Parathyroid adenoma (tissue), 2 donors: ENCODE measurements around the gene SLC1A3.

Experiments used
- H2AFZ ChIP-seq: fragments of 300-600 bp; sonication (generic); one replicate; pipeline ENCODE4 v1.7.0; 2017; ENCODE audit warnings: antibody characterized with exemption, mild to moderate bottlenecking
- H3K27ac ChIP-seq: fragments of 300-600 bp; sonication (generic); one replicate; pipeline ENCODE4 v1.7.0; 2017
- H3K27me3 ChIP-seq: fragments of 300-600 bp; sonication (generic); one replicate; pipeline ENCODE4 v1.7.0; 2017; ENCODE audit warnings: low read length; ENCODE audit not compliant: control insufficient read depth, insufficient read depth
- H3K36me3 ChIP-seq: fragments of 300-600 bp; sonication (generic); one replicate; pipeline ENCODE4 v1.7.0; 2017; ENCODE audit warnings: low read length; ENCODE audit not compliant: control insufficient read depth, insufficient read depth
- H3K4me1 ChIP-seq: fragments of 300-600 bp; sonication (generic); one replicate; pipeline ENCODE4 v1.7.0; 2017; ENCODE audit warnings: control low read depth
- H3K4me2 ChIP-seq: fragments of 300-600 bp; sonication (generic); one replicate; pipeline ENCODE4 v1.7.0; 2017; ENCODE audit warnings: low read length
- H3K4me3 ChIP-seq: fragments of 300-600 bp; sonication (generic); one replicate; pipeline ENCODE4 v1.7.0; 2017; ENCODE audit warnings: low read depth, low read length
- H3K79me2 ChIP-seq: fragments of 300-600 bp; sonication (generic); one replicate; pipeline ENCODE4 v1.7.0; 2017; ENCODE audit warnings: control low read depth
- H3K9ac ChIP-seq: fragments of 300-600 bp; sonication (generic); one replicate; pipeline ENCODE4 v1.7.0; 2017; ENCODE audit warnings: mild to moderate bottlenecking
- H3K9me3 ChIP-seq: fragments of 300-600 bp; sonication (generic); one replicate; pipeline ENCODE4 v1.7.0; 2017; ENCODE audit warnings: low read length; ENCODE audit not compliant: control insufficient read depth
- CTCF ChIP-seq: fragments of 300-600 bp; sonication (generic); IDR thresholded peaks from one replicate; pipeline ENCODE4 v1.7.0; 2017; ENCODE audit warnings: antibody characterized with exemption, mild to moderate bottlenecking
- donor health status: primary hyperparathyroidism.

The SLC1A3 gene

GRCh38 chr5:36596756-36597155, 9.7 kb upstream of the SLC1A3 start:
- no peak for TF ChIP-seq CTCF
- Histone ChIP-seq H3K27me3 (no peaks in the 10 kb centered on the region), H3K4me1 (no peaks in the 10 kb centered on the region), H3K9me3 (no peaks in the 10 kb centered on the region), H3K36me3 (no peaks in the 10 kb centered on the region), H2AFZ (no peak overlapping the region), H3K9ac (no peak overlapping the region), H3K4me3 (no peak overlapping the region), H3K27ac (no peak overlapping the region), H3K79me2 (no peaks in the 10 kb centered on the region), H3K4me2 (no peak overlapping the region)

GRCh38 chr5:36598045-36598444, 8.4 kb upstream of the SLC1A3 start:
- Histone ChIP-seq H2AFZ (no peak overlapping the region), H3K79me2 (no peaks in the 10 kb centered on the region), H3K9me3 (no peaks in the 10 kb centered on the region), H3K4me2 (no peak overlapping the region), H3K4me1 (no peaks in the 10 kb centered on the region), H3K27ac (no peak overlapping the region), H3K9ac (no peak overlapping the region), H3K4me3 (no peak overlapping the region), H3K36me3 (no peaks in the 10 kb centered on the region), H3K27me3 (no peaks in the 10 kb centered on the region)
- TF ChIP-seq CTCF, result no peak

GRCh38 chr5:36599986-36600779, 6.2 kb upstream of the SLC1A3 start:
- Histone ChIP-seq H3K27me3 (no peaks in the 10 kb centered on the region), H3K27ac (no peak overlapping the region), H3K36me3 (no peaks in the 10 kb centered on the region), H3K4me3 (no peak overlapping the region), H3K9me3 (no peaks in the 10 kb centered on the region), H2AFZ (no peak overlapping the region), H3K79me2 (no peaks in the 10 kb centered on the region), H3K4me1 (no peaks in the 10 kb centered on the region), H3K4me2 (no peak overlapping the region), H3K9ac (no peak overlapping the region)
- TF ChIP-seq CTCF, result no peak

- H3K9me3 ChIP-seq, result no peaks in the 10 kb centered on the region
- H3K9ac ChIP-seq, result no peak overlapping the region
- no peak overlapping the region for H3K27ac ChIP-seq
- H3K27me3 ChIP-seq, result no peaks in the 10 kb centered on the region
- no peaks in the 10 kb centered on the region for H3K79me2 ChIP-seq
- no peak overlapping the region for H3K4me2 ChIP-seq
- no peaks in the 10 kb centered on the region for H3K4me1 ChIP-seq
- no peak for TF ChIP-seq CTCF
- H2AFZ ChIP-seq, result no peak overlapping the region
- H3K4me3 ChIP-seq, result no peak overlapping the region
- no peaks in the 10 kb centered on the region for H3K36me3 ChIP-seq
These were observed 5.4 kb upstream of the SLC1A3 start for GRCh38 chr5:36600917-36601527.
